ENCODE measurements around the gene MED23.

Gene MED23

GRCh38 chr6:131641554-131641953, 13.5 kb upstream of the MED23 start:
- no peak for DNase-seq

- no peak for DNase-seq
Observed at GRCh38 chr6:131640576-131640975, 12.5 kb upstream of the MED23 start.

GRCh38 chr6:131640100-131640499, 12.1 kb upstream of the MED23 start:
- no peak for DNase-seq

- no peak for DNase-seq
Observed at GRCh38 chr6:131638013-131638412, 10.0 kb upstream of the MED23 start.

- DNase-seq = no peak
Observed at GRCh38 chr6:131636880-131637792, 9.1 kb upstream of the MED23 start, which contains the start of gene ENPP3. Gene ENPP3 (plus strand): TSS chr6:131637302. CDS start chr6:131637385, 83 bp downstream.

- DNase-seq = no peak
Observed at GRCh38 chr6:131635384-131636340, 7.6 kb upstream of the MED23 start.

- no peak for DNase-seq
Observed at GRCh38 chr6:131631625-131632289, 3.7 kb upstream of the MED23 start.

GRCh38 chr6:131629651-131630050, 1.6 kb upstream of the MED23 start:
- DNase-seq = no peak

GRCh38 chr6:131628726-131629125, 684 bp upstream of the MED23 start:
- DNase-seq = no peak

GRCh38 chr6:131615275-131615674, 12.8 kb downstream of the MED23 start:
- DNase-seq = no peak

GRCh38 chr6:131613296-131613925, 14.6 kb downstream of the MED23 start:
- no peak for DNase-seq

- DNase-seq = no peak
Observed at GRCh38 chr6:131602781-131603312, 25.2 kb downstream of the MED23 start.

GRCh38 chr6:131600716-131601115, 27.3 kb downstream of the MED23 start:
- no peak for DNase-seq

- no peak for DNase-seq
Observed at GRCh38 chr6:131597446-131597845, 30.6 kb downstream of the MED23 start.

- no peak for DNase-seq
Observed at GRCh38 chr6:131594074-131594473, 34.0 kb downstream of the MED23 start.

- DNase-seq = no peak
Observed at GRCh38 chr6:131592935-131593334, 35.1 kb downstream of the MED23 start.

GRCh38 chr6:131588643-131589042, 39.4 kb downstream of the MED23 start:
- DNase-seq = no peak

- no peak for DNase-seq
Observed at GRCh38 chr6:131587909-131588308, 40.1 kb downstream of the MED23 start.

- no peak for DNase-seq
Observed at GRCh38 chr6:131586543-131586942, 41.5 kb downstream of the MED23 start.

GRCh38 chr6:131581523-131581922, 46.5 kb downstream of the MED23 start:
- no peak for DNase-seq

- DNase-seq = no peak
Observed at GRCh38 chr6:131575834-131576478, 52.1 kb downstream of the MED23 start.

GRCh38 chr6:131574686-131575085, 53.4 kb downstream of the MED23 start:
- DNase-seq = no peak

Measured in NCI-H2081 (cell line).